Liver (tissue), 9 donors: Measurements from ENCODE around the gene ELP4. TPM values are rescaled to one million over a fixed set of nuclear protein-coding genes. Genes with fewer than 3 reads are reported as not detected.

Experiments used
- DNase-seq: peaks from one replicate; pipeline ENCODE4 v3.0.0-alpha.2; 2017; ENCODE audit warnings: low spot score
- H3K27ac ChIP-seq, 2 donors: one replicate each; pipeline ENCODE4 v1.7.0; 2013; ENCODE audit warnings: inconsistent platforms in 2 of 2, low read length in 2 of 2, control low read depth in 1 of 2, low read depth in 1 of 2, mild to moderate bottlenecking in 1 of 2
- H3K27me3 ChIP-seq, 4 donors: one replicate each; pipeline versions ENCODE4 v1.6.1 to v1.7.0; 2013; ENCODE audit warnings: low read length in 3 of 4, inconsistent platforms in 1 of 4, mild to moderate bottlenecking in 1 of 4, moderate library complexity in 1 of 4; ENCODE audit not compliant: control insufficient read depth in 4 of 4, insufficient read depth in 4 of 4
- H3K36me3 ChIP-seq, 4 donors: one replicate each; pipeline versions ENCODE4 v1.6.1 to v1.7.0; 2013; ENCODE audit warnings: low read length in 3 of 4, mild to moderate bottlenecking in 3 of 4, low read depth in 1 of 4, moderate library complexity in 1 of 4; ENCODE audit not compliant: control insufficient read depth in 4 of 4, insufficient read depth in 3 of 4
- H3K4me1 ChIP-seq, 4 donors: one replicate each; pipeline versions ENCODE4 v1.6.1 to v1.7.0; 2013; ENCODE audit warnings: low read length in 3 of 4, mild to moderate bottlenecking in 3 of 4, moderate library complexity in 1 of 4; ENCODE audit not compliant: control insufficient read depth in 4 of 4, insufficient read depth in 4 of 4
- H3K4me3 ChIP-seq, 3 donors: one replicate each; pipeline versions ENCODE4 v1.6.1 to v1.7.0; 2013; ENCODE audit warnings: low read length in 3 of 3, control low read depth in 1 of 3, low read depth in 1 of 3, mild to moderate bottlenecking in 1 of 3
- H3K9ac ChIP-seq, 2 donors: one replicate each; pipeline ENCODE4 v1.7.0; 2013; ENCODE audit warnings: low read length in 2 of 2, mild to moderate bottlenecking in 2 of 2, moderate library complexity in 2 of 2, control low read depth in 1 of 2, low read depth in 1 of 2
- H3K9me3 ChIP-seq, 4 donors: one replicate each; pipeline versions ENCODE4 v1.6.1 to v1.7.0; 2013; ENCODE audit warnings: low read length in 3 of 4; ENCODE audit not compliant: control insufficient read depth in 4 of 4
- ATF3 ChIP-seq: IDR thresholded peaks from 2 replicates; pipeline ENCODE4 v1.6.1; 2016; ENCODE audit warnings: antibody characterized with exemption
- EGR1 ChIP-seq, 2 donors: IDR thresholded peaks; 2 replicates each; pipeline ENCODE4 v1.6.1; 2016 to 2018; ENCODE audit warnings: antibody characterized with exemption in 2 of 2, low read depth in 2 of 2
- FOXA1 ChIP-seq: IDR thresholded peaks from 2 replicates; pipeline ENCODE4 v1.6.1; 2016; ENCODE audit warnings: antibody characterized with exemption
- FOXA2 ChIP-seq: IDR thresholded peaks from 2 replicates; pipeline ENCODE4 v1.6.1; 2016; ENCODE audit warnings: antibody characterized with exemption
- GABPA ChIP-seq, 2 donors: IDR thresholded peaks in 1 of 2; conservative IDR thresholded peaks in 1 of 2; 2 replicates each; pipeline ENCODE4 v1.6.1; 2016; ENCODE audit warnings: antibody characterized with exemption in 2 of 2, mild to moderate bottlenecking in 1 of 2, moderate library complexity in 1 of 2
- HNF4A ChIP-seq, 2 donors: conservative IDR thresholded peaks; 2 replicates each; pipeline ENCODE4 v1.6.1; 2016; ENCODE audit warnings: antibody characterized with exemption in 2 of 2, mild to moderate bottlenecking in 2 of 2
- HNF4G ChIP-seq: IDR thresholded peaks from 2 replicates; pipeline ENCODE4 v1.6.1; 2016; ENCODE audit warnings: antibody characterized with exemption
- NR2F2 ChIP-seq: IDR thresholded peaks from 2 replicates; pipeline ENCODE4 v1.6.1; 2016; ENCODE audit warnings: antibody characterized with exemption
- RXRA ChIP-seq, 2 donors: IDR thresholded peaks; 2 replicates each; pipeline ENCODE4 v1.6.1; 2017 to 2018; ENCODE audit warnings: antibody characterized with exemption in 2 of 2, mild to moderate bottlenecking in 1 of 2
- SP1 ChIP-seq: IDR thresholded peaks from 2 replicates; pipeline ENCODE4 v1.6.1; 2018; ENCODE audit warnings: antibody characterized with exemption, mild to moderate bottlenecking
- TAF1 ChIP-seq: conservative IDR thresholded peaks from 2 replicates; pipeline ENCODE4 v1.6.1; 2016; ENCODE audit warnings: antibody characterized with exemption, mild to moderate bottlenecking
- YY1 ChIP-seq: IDR thresholded peaks from 2 replicates; pipeline ENCODE4 v1.6.1; 2016; ENCODE audit warnings: antibody characterized with exemption, mild to moderate bottlenecking
- WGBS: extraction: QIAGEN DNeasy Blood & Tissue Kit; methylation state at CpG from one replicate; pipeline ENCODE4 v1.1.7; 2013; 5-methylcytosine and 5-hydroxymethylcytosine counted together
- polyA plus RNA-seq, 2 donors: library from polyadenylated mRNA; stranded (reverse) in 1 of 2; unstranded in 1 of 2; fragments of 200-250 nt in 1 of 2; fragments of >200 nt in 1 of 2; fragmentation: Nextera tagmentation in 1 of 2; extraction: Ambion mirVana in 1 of 2; gene quantifications; one replicate each; pipeline versions ENCODE4 v1.2.1 to v1.2.3, GENCODE V29; 2013 to 2015
- total RNA-seq, 2 donors: library from RNA; depleted of rRNA; stranded (reverse); fragments of >200 nt; gene quantifications; one replicate each; pipeline ENCODE4 v1.2.3, GENCODE V29; 2014
- TF ChIP-seq, protein P1 (sequence below): IDR thresholded peaks from 2 replicates; pipeline ENCODE4 v1.6.1; 2016; ENCODE audit warnings: antibody characterized with exemption
- TF ChIP-seq, protein P2 (sequence below): IDR thresholded peaks from 2 replicates; pipeline ENCODE4 v1.6.1; 2016; ENCODE audit warnings: antibody characterized with exemption
- TF ChIP-seq, protein P3 (sequence below): fragments of 150-350 bp; IDR thresholded peaks from 2 replicates; pipeline ENCODE4 v1.5.1; 2017; ENCODE audit warnings: improper control_type of control experiment, low read depth, low read length; ENCODE audit not compliant: missing input control
- TF ChIP-seq, protein P4 (sequence below): IDR thresholded peaks from 2 replicates; pipeline ENCODE4 v1.6.1; 2016; ENCODE audit warnings: antibody characterized with exemption, mild to moderate bottlenecking
- donor health status: healthy.
- donor health status: healthy.
- donor health status: healthy.
- donor health status: healthy.
- donor health status: healthy.

The ELP4 gene
- total and polyA plus RNA-seq, 4 donors: 6.0 to 18.8 (median 12.5) TPM

DNA sequence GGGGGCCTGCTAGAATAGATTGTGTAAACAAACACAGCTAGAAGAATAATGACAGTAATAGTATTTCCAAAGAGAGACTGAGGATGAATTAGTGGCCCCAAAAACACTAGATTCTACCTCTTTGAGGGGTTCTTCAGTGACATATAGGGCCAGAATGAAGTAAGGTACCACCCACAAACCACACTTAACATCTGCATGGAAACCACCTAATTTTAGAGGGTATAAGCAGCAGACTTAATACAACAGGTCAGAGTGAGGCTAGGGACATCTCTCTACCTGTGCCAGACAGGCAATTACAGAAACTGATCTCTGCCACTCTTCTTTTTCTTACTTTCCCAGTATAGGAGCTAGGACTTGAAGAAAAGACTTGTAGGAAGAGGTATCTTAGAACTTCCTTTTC, 20.1 kb downstream of the ELP4 start:
- Histone ChIP-seq H3K9me3 (no peaks in the 10 kb centered on the region), H3K27me3 (no peaks in the 10 kb centered on the region), H3K9ac (no peak overlapping the region), H3K27ac (no peak overlapping the region), H3K36me3 (no peaks in the 10 kb centered on the region), H3K4me1 (no peaks in the 10 kb centered on the region), H3K4me3 (no peak overlapping the region)
- DNase-seq: no peak
- no peak for TF ChIP-seq FOXA2
- TF ChIP-seq RXRA (IDR thresholded peaks at IDR 0.05): no peak
- TF ChIP-seq, protein P1, sequence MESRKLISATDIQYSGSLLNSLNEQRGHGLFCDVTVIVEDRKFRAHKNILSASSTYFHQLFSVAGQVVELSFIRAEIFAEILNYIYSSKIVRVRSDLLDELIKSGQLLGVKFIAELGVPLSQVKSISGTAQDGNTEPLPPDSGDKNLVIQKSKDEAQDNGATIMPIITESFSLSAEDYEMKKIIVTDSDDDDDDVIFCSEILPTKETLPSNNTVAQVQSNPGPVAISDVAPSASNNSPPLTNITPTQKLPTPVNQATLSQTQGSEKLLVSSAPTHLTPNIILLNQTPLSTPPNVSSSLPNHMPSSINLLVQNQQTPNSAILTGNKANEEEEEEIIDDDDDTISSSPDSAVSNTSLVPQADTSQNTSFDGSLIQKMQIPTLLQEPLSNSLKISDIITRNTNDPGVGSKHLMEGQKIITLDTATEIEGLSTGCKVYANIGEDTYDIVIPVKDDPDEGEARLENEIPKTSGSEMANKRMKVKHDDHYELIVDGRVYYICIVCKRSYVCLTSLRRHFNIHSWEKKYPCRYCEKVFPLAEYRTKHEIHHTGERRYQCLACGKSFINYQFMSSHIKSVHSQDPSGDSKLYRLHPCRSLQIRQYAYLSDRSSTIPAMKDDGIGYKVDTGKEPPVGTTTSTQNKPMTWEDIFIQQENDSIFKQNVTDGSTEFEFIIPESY: no peak
- no peak for TF ChIP-seq GABPA (IDR thresholded peaks at IDR 0.05 in 1 of 2, conservative IDR thresholded peaks at IDR 0.05 in 1 of 2)
- TF ChIP-seq EGR1 (IDR thresholded peaks at IDR 0.05; ENCODE audit: low read depth in 2 of 2): no peak
- no peak for TF ChIP-seq SP1
- TF ChIP-seq, protein P2, sequence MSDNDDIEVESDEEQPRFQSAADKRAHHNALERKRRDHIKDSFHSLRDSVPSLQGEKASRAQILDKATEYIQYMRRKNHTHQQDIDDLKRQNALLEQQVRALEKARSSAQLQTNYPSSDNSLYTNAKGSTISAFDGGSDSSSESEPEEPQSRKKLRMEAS: no peak
- TF ChIP-seq YY1: no peak
- TF ChIP-seq NR2F2: no peak

GRCh38 chr11:31531293-31531692, 21.7 kb downstream of the ELP4 start:
- H3K36me3 ChIP-seq: no peaks in the 10 kb centered on the region
- H3K9me3 ChIP-seq: no peaks in the 10 kb centered on the region
- no peak for DNase-seq
- no peak overlapping the region for H3K4me3 ChIP-seq
- no peaks in the 10 kb centered on the region for H3K27me3 ChIP-seq
- no peak overlapping the region for H3K9ac ChIP-seq
- H3K27ac ChIP-seq: no peak overlapping the region
- no peaks in the 10 kb centered on the region for H3K4me1 ChIP-seq
- TF ChIP-seq HNF4G: no peak
- TF ChIP-seq NR2F2: no peak
- TF ChIP-seq, protein P3, sequence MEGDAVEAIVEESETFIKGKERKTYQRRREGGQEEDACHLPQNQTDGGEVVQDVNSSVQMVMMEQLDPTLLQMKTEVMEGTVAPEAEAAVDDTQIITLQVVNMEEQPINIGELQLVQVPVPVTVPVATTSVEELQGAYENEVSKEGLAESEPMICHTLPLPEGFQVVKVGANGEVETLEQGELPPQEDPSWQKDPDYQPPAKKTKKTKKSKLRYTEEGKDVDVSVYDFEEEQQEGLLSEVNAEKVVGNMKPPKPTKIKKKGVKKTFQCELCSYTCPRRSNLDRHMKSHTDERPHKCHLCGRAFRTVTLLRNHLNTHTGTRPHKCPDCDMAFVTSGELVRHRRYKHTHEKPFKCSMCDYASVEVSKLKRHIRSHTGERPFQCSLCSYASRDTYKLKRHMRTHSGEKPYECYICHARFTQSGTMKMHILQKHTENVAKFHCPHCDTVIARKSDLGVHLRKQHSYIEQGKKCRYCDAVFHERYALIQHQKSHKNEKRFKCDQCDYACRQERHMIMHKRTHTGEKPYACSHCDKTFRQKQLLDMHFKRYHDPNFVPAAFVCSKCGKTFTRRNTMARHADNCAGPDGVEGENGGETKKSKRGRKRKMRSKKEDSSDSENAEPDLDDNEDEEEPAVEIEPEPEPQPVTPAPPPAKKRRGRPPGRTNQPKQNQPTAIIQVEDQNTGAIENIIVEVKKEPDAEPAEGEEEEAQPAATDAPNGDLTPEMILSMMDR: no peak
- TF ChIP-seq, protein P2: no peak
- WGBS: 99% methylated on average over 1 of the region's 1 CpG

DNA sequence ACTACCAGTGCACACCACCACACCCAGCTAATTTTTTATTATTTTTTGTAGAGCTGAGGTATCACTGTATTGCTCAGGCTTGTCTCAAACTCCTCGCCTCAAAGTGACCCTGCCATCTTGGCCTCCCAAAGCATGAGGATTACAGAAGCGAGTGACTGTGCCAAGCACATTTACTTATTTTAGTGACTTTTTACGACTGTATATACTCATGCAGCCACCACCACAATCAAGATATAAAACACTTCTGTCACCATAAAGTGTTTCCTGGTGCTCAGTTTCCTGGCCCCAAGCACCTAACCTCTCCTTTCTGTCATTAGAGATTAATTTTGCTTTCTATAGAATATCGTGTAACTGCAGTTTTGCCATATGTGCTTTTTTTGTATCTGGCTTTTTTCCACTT, 25.9 kb downstream of the ELP4 start:
- peaks cover 0 to 1% (median 0%) of the 10 kb centered on the region in 4 donors for H3K36me3 ChIP-seq
- no peak overlapping the region for H3K9ac ChIP-seq
- TF ChIP-seq, protein P4, sequence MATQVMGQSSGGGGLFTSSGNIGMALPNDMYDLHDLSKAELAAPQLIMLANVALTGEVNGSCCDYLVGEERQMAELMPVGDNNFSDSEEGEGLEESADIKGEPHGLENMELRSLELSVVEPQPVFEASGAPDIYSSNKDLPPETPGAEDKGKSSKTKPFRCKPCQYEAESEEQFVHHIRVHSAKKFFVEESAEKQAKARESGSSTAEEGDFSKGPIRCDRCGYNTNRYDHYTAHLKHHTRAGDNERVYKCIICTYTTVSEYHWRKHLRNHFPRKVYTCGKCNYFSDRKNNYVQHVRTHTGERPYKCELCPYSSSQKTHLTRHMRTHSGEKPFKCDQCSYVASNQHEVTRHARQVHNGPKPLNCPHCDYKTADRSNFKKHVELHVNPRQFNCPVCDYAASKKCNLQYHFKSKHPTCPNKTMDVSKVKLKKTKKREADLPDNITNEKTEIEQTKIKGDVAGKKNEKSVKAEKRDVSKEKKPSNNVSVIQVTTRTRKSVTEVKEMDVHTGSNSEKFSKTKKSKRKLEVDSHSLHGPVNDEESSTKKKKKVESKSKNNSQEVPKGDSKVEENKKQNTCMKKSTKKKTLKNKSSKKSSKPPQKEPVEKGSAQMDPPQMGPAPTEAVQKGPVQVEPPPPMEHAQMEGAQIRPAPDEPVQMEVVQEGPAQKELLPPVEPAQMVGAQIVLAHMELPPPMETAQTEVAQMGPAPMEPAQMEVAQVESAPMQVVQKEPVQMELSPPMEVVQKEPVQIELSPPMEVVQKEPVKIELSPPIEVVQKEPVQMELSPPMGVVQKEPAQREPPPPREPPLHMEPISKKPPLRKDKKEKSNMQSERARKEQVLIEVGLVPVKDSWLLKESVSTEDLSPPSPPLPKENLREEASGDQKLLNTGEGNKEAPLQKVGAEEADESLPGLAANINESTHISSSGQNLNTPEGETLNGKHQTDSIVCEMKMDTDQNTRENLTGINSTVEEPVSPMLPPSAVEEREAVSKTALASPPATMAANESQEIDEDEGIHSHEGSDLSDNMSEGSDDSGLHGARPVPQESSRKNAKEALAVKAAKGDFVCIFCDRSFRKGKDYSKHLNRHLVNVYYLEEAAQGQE: no peak
- TF ChIP-seq FOXA1 (no peak), TAF1 (no peak), GABPA (IDR thresholded peaks at IDR 0.05 in 1 of 2, conservative IDR thresholded peaks at IDR 0.05 in 1 of 2) (no peak), HNF4A (conservative IDR thresholded peaks at IDR 0.05) (no peak), EGR1 (IDR thresholded peaks at IDR 0.05; ENCODE audit: low read depth in 2 of 2) (no peak), ATF3 (no peak), YY1 (no peak), SP1 (no peak), NR2F2 (no peak)
- TF ChIP-seq, protein P3: no peak

More for the DNA sequence above, 25.9 kb downstream of the ELP4 start:
- Histone ChIP-seq H3K27ac (no peak overlapping the region), H3K27me3 (no peaks in the 10 kb centered on the region), H3K9me3 (no peaks in the 10 kb centered on the region), H3K4me3 (no peak overlapping the region), H3K4me1 (no peaks in the 10 kb centered on the region)
- WGBS: 87% methylated on average over 4 of the region's 4 CpGs
- no peak for DNase-seq
